ENCODE results near the gene ZNF782.
"Not testable (repeated sequence)": the region's sequence is repeated elsewhere in the genome, so short reads cannot be mapped to it uniquely, and the experiment has no call there.

Gene ZNF782

GRCh38 chr9:96852676-96853075 is 1.6 kb downstream of the ZNF782 start:
- no peak for DNase-seq (ENCODE audit: low spot score)

GRCh38 chr9:96844040-96844439 is 10.3 kb downstream of the ZNF782 start:
- no peak for DNase-seq (ENCODE audit: low spot score)

GRCh38 chr9:96818533-96818932 is 35.8 kb downstream of the ZNF782 start:
- DNase-seq (ENCODE audit: low spot score), result no peak

GRCh38 chr9:96817973-96818372 is 36.3 kb downstream of the ZNF782 start:
- DNase-seq (ENCODE audit: low spot score), result no peak

GRCh38 chr9:96813607-96814006 is 40.7 kb downstream of the ZNF782 start:
- DNase-seq (ENCODE audit: low spot score), result no peak

- not testable (repeated sequence) for DNase-seq (ENCODE audit: low spot score)
Observed at GRCh38 chr9:96798959-96799358, 55.4 kb downstream of the ZNF782 start.

- DNase-seq (ENCODE audit: low spot score), result no peak
Observed at GRCh38 chr9:96784021-96784420, 70.3 kb downstream of the ZNF782 start.

- DNase-seq (ENCODE audit: low spot score), result no peak
Observed at GRCh38 chr9:96782235-96782634, 72.1 kb downstream of the ZNF782 start.

GRCh38 chr9:96781552-96781951 is 72.8 kb downstream of the ZNF782 start:
- no peak for DNase-seq (ENCODE audit: low spot score)

- no peak for DNase-seq (ENCODE audit: low spot score)
Observed at GRCh38 chr9:96779089-96779488, 75.2 kb downstream of the ZNF782 start.

GRCh38 chr9:96777426-96777864 is 76.9 kb downstream of the ZNF782 start:
- DNase-seq (ENCODE audit: low spot score), result no peak

GRCh38 chr9:96771124-96771523 is 83.2 kb downstream of the ZNF782 start:
- DNase-seq (ENCODE audit: low spot score), result no peak

- DNase-seq (ENCODE audit: low spot score), result no peak
Observed at GRCh38 chr9:96769989-96770388, 84.3 kb downstream of the ZNF782 start.
